GM21723 (cell line): ENCODE results near the gene CAMKK1.

Source experiments
- ATAC-seq: cut with Tn5 transposase; IDR thresholded peaks from one replicate; pipeline ENCODE4 v1.9.1; 2021; ENCODE audit warnings: mild to moderate bottlenecking, moderate library complexity; ENCODE audit not compliant: unreplicated experiment

Gene CAMKK1

GRCh38 chr17:3897731-3898130 lies 4.9 kb upstream of the CAMKK1 start:
- no peak for ATAC-seq

GRCh38 chr17:3896968-3897235 lies 4.0 kb upstream of the CAMKK1 start:
- ATAC-seq = no peak

GRCh38 chr17:3896108-3896967 lies 3.5 kb upstream of the CAMKK1 start:
- no peak for ATAC-seq

GRCh38 chr17:3895354-3895753 lies 2.5 kb upstream of the CAMKK1 start:
- ATAC-seq = no peak

- ATAC-seq = no peak
Observed at GRCh38 chr17:3894911-3895343, 2.1 kb upstream of the CAMKK1 start.

- no peak for ATAC-seq
Observed at GRCh38 chr17:3894188-3894587, 1.3 kb upstream of the CAMKK1 start.

GRCh38 chr17:3893720-3894116 lies 865 bp upstream of the CAMKK1 start:
- ATAC-seq = no peak

- ATAC-seq = peak; percentile 22
Observed at GRCh38 chr17:3892095-3892998, 506 bp downstream of the CAMKK1 start.

GRCh38 chr17:3891626-3892094 lies 1.2 kb downstream of the CAMKK1 start:
- no peak for ATAC-seq

- no peak for ATAC-seq
Observed at GRCh38 chr17:3890878-3891219, 2.0 kb downstream of the CAMKK1 start.

- ATAC-seq = no peak
Observed at GRCh38 chr17:3890082-3890877, 2.6 kb downstream of the CAMKK1 start.

- ATAC-seq = no peak
Observed at GRCh38 chr17:3889325-3890012, 3.4 kb downstream of the CAMKK1 start.

- no peak for ATAC-seq
Observed at GRCh38 chr17:3888343-3889171, 4.3 kb downstream of the CAMKK1 start.

GRCh38 chr17:3887804-3888203 lies 5.0 kb downstream of the CAMKK1 start:
- no peak for ATAC-seq

GRCh38 chr17:3887394-3887793 lies 5.5 kb downstream of the CAMKK1 start:
- no peak for ATAC-seq

- no peak for ATAC-seq
Observed at GRCh38 chr17:3886776-3887175, 6.1 kb downstream of the CAMKK1 start.

- ATAC-seq = no peak
Observed at GRCh38 chr17:3885970-3886369, 6.9 kb downstream of the CAMKK1 start.

GRCh38 chr17:3885271-3885670 lies 7.6 kb downstream of the CAMKK1 start:
- ATAC-seq = no peak

GRCh38 chr17:3884188-3884587 lies 8.7 kb downstream of the CAMKK1 start:
- ATAC-seq = no peak

- ATAC-seq = no peak
Observed at GRCh38 chr17:3882276-3882675, 10.6 kb downstream of the CAMKK1 start.
